HG03520 (cell line): ENCODE data around the gene CNTNAP5.

Experiments used
- ATAC-seq: cut with Tn5 transposase; IDR thresholded peaks from one replicate; pipeline ENCODE4 v1.9.1; 2021; ENCODE audit warnings: mild to moderate bottlenecking, moderate library complexity; ENCODE audit not compliant: unreplicated experiment

CNTNAP5 gene

GRCh38 chr2:124953921-124954320, 928.8 kb downstream of the CNTNAP5 start:
- no peak for ATAC-seq

GRCh38 chr2:124959581-124959980, 934.5 kb downstream of the CNTNAP5 start:
- ATAC-seq: no peak

- no peak for ATAC-seq
These were observed 936.0 kb downstream of the CNTNAP5 start for GRCh38 chr2:124961132-124961531.
